Stimulated activated naive CD8-positive, alpha-beta T cell treated with anti-CD3 and anti-CD28 coated beads, Interleukin-15, Interleukin-2, amounts not matched to agents 100 ng/mL and 50 ng/mL, for 24 hours (primary cell): ENCODE results near the gene OR51Q1.

Experiments used
- H3K27ac Mint-ChIP-seq: one replicate; pipeline ENCODE4 v1.8.0; 2021; ENCODE audit warnings: mild to moderate bottlenecking, mixed read lengths
- H3K27me3 Mint-ChIP-seq: one replicate; pipeline ENCODE4 v1.8.0; 2021; ENCODE audit warnings: mixed read lengths
- H3K36me3 Mint-ChIP-seq: one replicate; pipeline ENCODE4 v1.8.0; 2021; ENCODE audit warnings: low read depth, mixed read lengths
- H3K4me1 Mint-ChIP-seq: one replicate; pipeline ENCODE4 v1.8.0; 2021; ENCODE audit warnings: low read depth, mixed read lengths
- H3K4me3 Mint-ChIP-seq: one replicate; pipeline ENCODE4 v1.8.0; 2021; ENCODE audit warnings: mild to moderate bottlenecking, mixed read lengths
- H3K9me3 Mint-ChIP-seq: one replicate; pipeline ENCODE4 v1.8.0; 2021; ENCODE audit warnings: mixed read lengths

The OR51Q1 gene

GRCh38 chr11:5421811-5422210, at the start of gene OR51Q1:
TSS of gene OR51Q1 (plus strand) at chr11:5422111. CDS start at chr11:5422201, 90 bp downstream.
- Mint-ChIP-seq H3K36me3 (no peaks in the 10 kb centered on the region), H3K27ac (no peak within 1 kb of the TSS), H3K4me3 (no peak within 1 kb of the TSS), H3K9me3 (peaks cover 4% of the 10 kb centered on the region), H3K4me1 (no peaks in the 10 kb centered on the region), H3K27me3 (peaks cover 26% of the 10 kb centered on the region)

GRCh38 chr11:5380740-5381342, 41.1 kb upstream of the OR51Q1 start:
- Mint-ChIP-seq H3K36me3 (no peaks in the 10 kb centered on the region), H3K4me3 (no peak overlapping the region), H3K9me3 (no peaks in the 10 kb centered on the region), H3K4me1 (no peaks in the 10 kb centered on the region), H3K27ac (no peak overlapping the region), H3K27me3 (no peaks in the 10 kb centered on the region)

GRCh38 chr11:5383576-5383975, 38.3 kb upstream of the OR51Q1 start, which contains the start of gene OR51M1:
TSS of gene OR51M1 (plus strand) at chr11:5383812. CDS start at chr11:5389399, 5,587 bp downstream.
- no peaks in the 10 kb centered on the region for H3K27me3 Mint-ChIP-seq
- no peak within 1 kb of the TSS for H3K4me3 Mint-ChIP-seq
- no peak within 1 kb of the TSS for H3K27ac Mint-ChIP-seq
- H3K36me3 Mint-ChIP-seq: no peaks in the 10 kb centered on the region
- no peaks in the 10 kb centered on the region for H3K9me3 Mint-ChIP-seq
- no peaks in the 10 kb centered on the region for H3K4me1 Mint-ChIP-seq

- no peaks in the 10 kb centered on the region for H3K36me3 Mint-ChIP-seq
- no peaks in the 10 kb centered on the region for H3K4me1 Mint-ChIP-seq
- H3K27ac Mint-ChIP-seq: no peak overlapping the region
- H3K9me3 Mint-ChIP-seq: no peaks in the 10 kb centered on the region
- no peak overlapping the region for H3K4me3 Mint-ChIP-seq
- H3K27me3 Mint-ChIP-seq: no peaks in the 10 kb centered on the region
Measured at GRCh38 chr11:5384335-5384734, 37.6 kb upstream of the OR51Q1 start.

- Mint-ChIP-seq H3K4me3 (no peak overlapping the region), H3K36me3 (no peaks in the 10 kb centered on the region), H3K4me1 (no peaks in the 10 kb centered on the region), H3K9me3 (no peaks in the 10 kb centered on the region), H3K27me3 (no peaks in the 10 kb centered on the region), H3K27ac (no peak overlapping the region)
Measured at GRCh38 chr11:5390210-5390609, 31.7 kb upstream of the OR51Q1 start.

GRCh38 chr11:5394091-5394490, 27.8 kb upstream of the OR51Q1 start:
- Mint-ChIP-seq H3K9me3 (no peaks in the 10 kb centered on the region), H3K27ac (no peak overlapping the region), H3K36me3 (no peaks in the 10 kb centered on the region), H3K4me3 (no peak overlapping the region), H3K4me1 (no peaks in the 10 kb centered on the region), H3K27me3 (no peaks in the 10 kb centered on the region)

GRCh38 chr11:5398936-5399335, 23.0 kb upstream of the OR51Q1 start:
- H3K27me3 Mint-ChIP-seq: no peaks in the 10 kb centered on the region
- H3K27ac Mint-ChIP-seq: no peak overlapping the region
- no peaks in the 10 kb centered on the region for H3K36me3 Mint-ChIP-seq
- H3K9me3 Mint-ChIP-seq: no peaks in the 10 kb centered on the region
- H3K4me1 Mint-ChIP-seq: no peaks in the 10 kb centered on the region
- H3K4me3 Mint-ChIP-seq: no peak overlapping the region

GRCh38 chr11:5405173-5405572, 16.7 kb upstream of the OR51Q1 start:
- peaks cover 20% of the 10 kb centered on the region for H3K27me3 Mint-ChIP-seq
- no peak overlapping the region for H3K4me3 Mint-ChIP-seq
- H3K9me3 Mint-ChIP-seq: no peaks in the 10 kb centered on the region
- no peak overlapping the region for H3K27ac Mint-ChIP-seq
- no peaks in the 10 kb centered on the region for H3K4me1 Mint-ChIP-seq
- H3K36me3 Mint-ChIP-seq: no peaks in the 10 kb centered on the region

- peaks cover 4% of the 10 kb centered on the region for H3K9me3 Mint-ChIP-seq
- H3K27ac Mint-ChIP-seq: no peak overlapping the region
- no peaks in the 10 kb centered on the region for H3K4me1 Mint-ChIP-seq
- peaks cover 22% of the 10 kb centered on the region for H3K27me3 Mint-ChIP-seq
- H3K4me3 Mint-ChIP-seq: no peak overlapping the region
- no peaks in the 10 kb centered on the region for H3K36me3 Mint-ChIP-seq
Measured at GRCh38 chr11:5420993-5421392, 918 bp upstream of the OR51Q1 start.

GRCh38 chr11:5423131-5423530, 1.2 kb downstream of the OR51Q1 start:
- Mint-ChIP-seq H3K36me3 (no peaks in the 10 kb centered on the region), H3K27ac (no peak overlapping the region), H3K27me3 (peaks cover 31% of the 10 kb centered on the region), H3K4me1 (no peaks in the 10 kb centered on the region), H3K9me3 (peaks cover 4% of the 10 kb centered on the region), H3K4me3 (no peak overlapping the region)

GRCh38 chr11:5441414-5441813, 19.5 kb downstream of the OR51Q1 start, which contains the start of gene OR51I1:
TSS of gene OR51I1 (minus strand) at chr11:5441514. CDS start at chr11:5441514, 0 bp downstream.
- Mint-ChIP-seq H3K27ac (no peak within 1 kb of the TSS), H3K4me3 (no peak within 1 kb of the TSS), H3K27me3 (peaks cover 3% of the 10 kb centered on the region), H3K4me1 (no peaks in the 10 kb centered on the region), H3K9me3 (no peaks in the 10 kb centered on the region), H3K36me3 (no peaks in the 10 kb centered on the region)

- Mint-ChIP-seq H3K4me1 (no peaks in the 10 kb centered on the region), H3K27me3 (no peaks in the 10 kb centered on the region), H3K36me3 (no peaks in the 10 kb centered on the region), H3K4me3 (no peak overlapping the region), H3K9me3 (no peaks in the 10 kb centered on the region), H3K27ac (no peak overlapping the region)
Measured at GRCh38 chr11:5443835-5444393, 22.0 kb downstream of the OR51Q1 start.

- Mint-ChIP-seq H3K27me3 (no peaks in the 10 kb centered on the region), H3K4me1 (no peaks in the 10 kb centered on the region), H3K9me3 (no peaks in the 10 kb centered on the region), H3K27ac (no peak within 1 kb of the TSS), H3K4me3 (no peak within 1 kb of the TSS), H3K36me3 (no peaks in the 10 kb centered on the region)
Measured at GRCh38 chr11:5449023-5449422, 27.1 kb downstream of the OR51Q1 start, which contains the start of gene OR51I2. TSS of gene OR51I2 (plus strand) at chr11:5449323. CDS start at chr11:5453489, 4,166 bp downstream.

- Mint-ChIP-seq H3K9me3 (no peaks in the 10 kb centered on the region), H3K27ac (no peak overlapping the region), H3K4me1 (no peaks in the 10 kb centered on the region), H3K27me3 (no peaks in the 10 kb centered on the region), H3K4me3 (no peak overlapping the region), H3K36me3 (no peaks in the 10 kb centered on the region)
Measured at GRCh38 chr11:5449432-5449831, 27.5 kb downstream of the OR51Q1 start.

- H3K36me3 Mint-ChIP-seq: no peaks in the 10 kb centered on the region
- no peak overlapping the region for H3K4me3 Mint-ChIP-seq
- peaks cover 9% of the 10 kb centered on the region for H3K27me3 Mint-ChIP-seq
- no peaks in the 10 kb centered on the region for H3K9me3 Mint-ChIP-seq
- no peaks in the 10 kb centered on the region for H3K4me1 Mint-ChIP-seq
- H3K27ac Mint-ChIP-seq: no peak overlapping the region
Measured at GRCh38 chr11:5460983-5461621, 39.2 kb downstream of the OR51Q1 start.
